Tibial nerve (tissue), 4 donors: ENCODE data around the gene MYD88.

Experiments used
- CTCF ChIP-seq, 5 experiments: fragments of 200-600 bp in 3 of 5; fragments of 450-650 bp in 2 of 5; sonication (generic) in 3 of 5; IDR thresholded peaks; one replicate each; pipeline ENCODE4 v1.5.1; 2016 to 2019; ENCODE audit warnings: antibody characterized with exemption in 5 of 5, mild to moderate bottlenecking in 3 of 5, moderate library complexity in 2 of 5
- EP300 ChIP-seq, 2 donors: sonication (generic); formaldehyde crosslinking; IDR thresholded peaks; one replicate each; pipeline ENCODE4 v1.6.1; 2017; ENCODE audit warnings: antibody characterized with exemption in 2 of 2, mild to moderate bottlenecking in 1 of 2
- POLR2A ChIP-seq, 2 donors: fragments of 450-650 bp; IDR thresholded peaks; one replicate each; pipeline ENCODE4 v1.6.1; 2017; ENCODE audit warnings: antibody characterized with exemption in 2 of 2, mild to moderate bottlenecking in 2 of 2, moderate library complexity in 2 of 2

- TF ChIP-seq CTCF (IDR thresholded peaks at IDR 0.05) (no peak), POLR2A (IDR thresholded peaks at IDR 0.05) (no peak), EP300 (IDR thresholded peaks at IDR 0.05) (no peak)
Measured at GRCh38 chr3:38095669-38096483, 42.6 kb upstream of the MYD88 start.
